ENCODE results near the gene RERE. TPM values are rescaled to one million over a fixed set of nuclear protein-coding genes. Genes with fewer than 3 reads are reported as not detected.

RERE gene
- total RNA-seq, 1 donor from 2014 or later = 124 TPM

DNA sequence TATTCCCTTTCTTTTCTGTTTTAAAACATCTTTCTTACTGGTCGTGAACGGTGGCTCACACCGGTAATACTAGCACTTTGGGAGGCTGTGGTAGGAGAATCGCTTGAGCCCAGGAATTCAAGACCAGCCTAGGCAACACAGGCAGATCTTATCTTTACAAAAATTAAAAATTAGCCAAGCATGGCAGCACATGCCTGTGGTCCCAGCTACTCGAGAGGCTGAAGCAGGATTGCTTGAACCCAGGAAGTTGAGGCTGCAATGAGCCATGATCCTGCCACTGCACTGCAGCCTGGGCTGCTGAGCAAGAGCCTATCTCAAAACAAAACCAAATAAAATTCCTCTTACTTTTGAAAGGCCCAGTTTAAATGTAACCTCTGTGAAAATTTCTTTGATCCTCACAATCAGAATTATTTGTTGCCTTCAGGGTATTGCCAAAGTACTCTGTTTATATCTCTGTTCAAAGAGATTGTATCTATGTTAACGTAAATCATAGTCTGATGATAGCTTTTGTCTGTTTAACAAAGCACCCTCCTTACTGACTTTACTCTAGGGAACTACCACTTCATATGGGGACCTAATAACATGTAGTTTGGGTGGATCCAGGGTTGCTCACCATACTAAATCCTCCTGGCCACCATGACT is 71.6 kb downstream of the RERE start:
- H3K79me2 ChIP-seq (ENCODE audit: insufficient read depth, low read length) = peaks cover 8% of the 10 kb centered on the region
- peaks cover 4% of the 10 kb centered on the region for H4K20me1 ChIP-seq (ENCODE audit: insufficient read depth, low read length)
- no peak overlapping the region for H3K9ac ChIP-seq (ENCODE audit: low read length)
- no peak for FAIRE-seq
- H3K4me2 ChIP-seq (ENCODE audit: low read length) = no peak overlapping the region
- Mint-ChIP-seq H3K36me3 (ENCODE audit: low read depth, unreplicated experiment) (peaks cover 8% of the 10 kb centered on the region), H3K4me1 (ENCODE audit: low read depth, unreplicated experiment) (peaks cover 22% of the 10 kb centered on the region), H3K27me3 (ENCODE audit: low read depth, unreplicated experiment) (no peaks in the 10 kb centered on the region), H3K9me3 (ENCODE audit: unreplicated experiment) (no peaks in the 10 kb centered on the region), H3K4me3 (ENCODE audit: unreplicated experiment) (no peak overlapping the region), H3K27ac (ENCODE audit: unreplicated experiment) (peak overlapping the region; percentile 45)
- DNase-seq (ENCODE audit: low read depth) = peak; percentile 38
- H3K4me3 ChIP-seq (ENCODE audit: insufficient read depth, low read depth, low read length) = no peak overlapping the region
- no peak for TF ChIP-seq CTCF (IDR thresholded peaks at IDR 0.05; ENCODE audit: insufficient read depth, low read depth, low read length)
- H2AFZ ChIP-seq (ENCODE audit: low read depth, low read length) = no peak overlapping the region
- no peaks in the 10 kb centered on the region for H3K36me3 ChIP-seq (ENCODE audit: insufficient read depth, low read length)
- no peaks in the 10 kb centered on the region for H3K9me3 ChIP-seq (ENCODE audit: insufficient read depth, low read depth, low read length)
- no peaks in the 10 kb centered on the region for H3K4me1 ChIP-seq (ENCODE audit: insufficient read depth, low read length)
- no peaks in the 10 kb centered on the region for H3K27me3 ChIP-seq (ENCODE audit: insufficient read depth, low read length)
- H3K27ac ChIP-seq (ENCODE audit: low read depth, low read length) = no peak overlapping the region

GRCh38 chr1:8745346-8745745 is 72.1 kb downstream of the RERE start:
- peaks cover 8% of the 10 kb centered on the region for H3K36me3 Mint-ChIP-seq (ENCODE audit: low read depth, unreplicated experiment)

More at GRCh38 chr1:8745346-8745745, 72.1 kb downstream of the RERE start:
- H3K4me3 Mint-ChIP-seq (ENCODE audit: unreplicated experiment) = no peak overlapping the region
- Histone ChIP-seq H3K27me3 (ENCODE audit: insufficient read depth, low read length) (no peaks in the 10 kb centered on the region), H3K9ac (ENCODE audit: low read length) (no peak overlapping the region), H3K4me1 (ENCODE audit: insufficient read depth, low read length) (peaks cover 4% of the 10 kb centered on the region), H2AFZ (ENCODE audit: low read depth, low read length) (no peak overlapping the region), H3K9me3 (ENCODE audit: insufficient read depth, low read depth, low read length) (no peaks in the 10 kb centered on the region), H4K20me1 (ENCODE audit: insufficient read depth, low read length) (peaks cover 4% of the 10 kb centered on the region), H3K36me3 (ENCODE audit: insufficient read depth, low read length) (no peaks in the 10 kb centered on the region), H3K79me2 (ENCODE audit: insufficient read depth, low read length) (peaks cover 10% of the 10 kb centered on the region), H3K4me3 (ENCODE audit: insufficient read depth, low read depth, low read length) (no peak overlapping the region), H3K4me2 (ENCODE audit: low read length) (no peak overlapping the region), H3K27ac (ENCODE audit: low read depth, low read length) (no peak overlapping the region)
- H3K9me3 Mint-ChIP-seq (ENCODE audit: unreplicated experiment) = no peaks in the 10 kb centered on the region
- H3K27me3 Mint-ChIP-seq (ENCODE audit: low read depth, unreplicated experiment) = no peaks in the 10 kb centered on the region
- peaks cover 25% of the 10 kb centered on the region for H3K4me1 Mint-ChIP-seq (ENCODE audit: low read depth, unreplicated experiment)
- TF ChIP-seq CTCF (IDR thresholded peaks at IDR 0.05; ENCODE audit: insufficient read depth, low read depth, low read length) = no peak
- no peak for TF ChIP-seq EZH2 (IDR thresholded peaks at IDR 0.05; ENCODE audit: insufficient read depth, low read length)
- no peak for DNase-seq (ENCODE audit: low read depth)
- peak overlapping the region; percentile 45 for H3K27ac Mint-ChIP-seq (ENCODE audit: unreplicated experiment)
- FAIRE-seq = no peak
